IPS-11a (cell line): ENCODE results near the gene INPP5D.
"Not testable (repeated sequence)": the region's sequence is repeated elsewhere in the genome, so short reads cannot be mapped to it uniquely, and the experiment has no call there.

Source experiments
- H3K4me3 ChIP-seq: one replicate; pipeline ENCODE4 v1.5.1; 2013; ENCODE audit warnings: low read depth, low read length, control low read depth

INPP5D gene

DNA sequence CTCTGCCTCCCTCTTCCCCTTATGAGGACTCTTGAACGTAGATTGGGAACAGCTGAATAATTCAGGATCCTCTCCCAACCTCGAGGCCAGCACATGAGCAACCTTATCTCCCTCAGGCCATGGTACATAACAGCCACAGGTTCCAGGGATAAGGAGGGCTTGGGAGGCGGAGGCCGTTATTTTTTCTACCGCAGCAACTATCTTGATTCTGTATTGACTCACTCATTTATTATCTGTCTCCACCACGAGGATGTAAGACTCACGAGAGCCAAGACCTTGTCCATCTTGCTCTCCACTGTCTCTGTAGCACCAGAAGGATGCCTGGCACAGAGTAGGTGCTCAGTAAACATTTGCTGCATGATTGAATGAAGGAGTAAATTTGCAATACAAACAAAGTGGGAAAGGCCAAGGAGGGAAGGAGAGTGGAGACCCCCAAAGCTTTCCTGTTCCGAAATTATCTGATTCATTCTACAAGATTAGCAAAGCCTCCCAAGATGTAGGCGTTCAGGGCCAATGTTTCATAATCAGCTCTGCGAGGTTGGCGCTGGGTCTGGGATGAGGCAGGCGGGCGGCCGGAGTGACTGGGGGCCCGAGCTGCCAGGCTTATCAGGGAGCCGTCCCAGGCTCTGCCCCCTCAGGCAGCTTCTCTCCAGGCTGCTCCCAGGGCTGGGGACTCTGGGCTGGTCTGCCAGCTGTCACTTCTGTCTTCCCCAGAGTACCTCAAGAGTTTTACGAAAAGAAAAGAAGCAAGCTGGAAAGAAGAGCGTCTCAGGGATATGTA is 31.6 kb downstream of the INPP5D start:
- no peak overlapping the region for H3K4me3 ChIP-seq

DNA sequence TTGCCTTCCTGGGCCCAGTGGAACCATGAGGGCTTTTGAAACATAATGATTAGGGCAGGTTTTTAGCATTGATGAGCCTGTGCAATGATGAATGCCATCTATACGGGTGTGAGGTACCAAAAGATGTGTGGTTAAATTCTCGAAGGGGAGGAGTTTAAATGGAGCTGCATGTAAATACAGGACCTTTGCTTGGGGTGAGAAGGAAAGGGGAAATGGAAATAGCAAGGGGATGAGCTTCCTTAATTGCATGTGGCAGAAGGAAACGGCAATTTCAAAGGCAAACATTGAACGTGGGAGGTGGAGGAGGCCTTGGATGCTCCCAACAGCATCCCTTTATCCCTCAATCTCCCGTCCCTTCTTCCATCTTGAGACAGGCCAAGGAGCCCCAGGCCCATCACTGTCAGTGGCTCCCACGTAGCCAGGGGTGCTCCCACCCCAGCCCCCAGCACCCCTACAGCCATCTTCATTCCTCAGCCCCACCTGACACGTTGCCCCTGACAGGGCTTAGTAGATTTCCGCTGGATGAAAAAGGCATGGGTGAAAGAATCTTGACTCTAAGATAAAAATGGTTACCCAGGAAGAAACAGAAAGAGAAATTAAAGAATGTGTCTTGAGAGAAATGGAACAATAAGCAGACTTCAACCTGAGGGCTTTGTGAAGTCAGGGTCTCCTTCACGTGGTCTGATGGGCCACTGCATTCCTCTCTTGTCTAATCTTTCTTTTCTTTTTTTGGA is 32.5 kb downstream of the INPP5D start:
- no peak overlapping the region for H3K4me3 ChIP-seq

DNA sequence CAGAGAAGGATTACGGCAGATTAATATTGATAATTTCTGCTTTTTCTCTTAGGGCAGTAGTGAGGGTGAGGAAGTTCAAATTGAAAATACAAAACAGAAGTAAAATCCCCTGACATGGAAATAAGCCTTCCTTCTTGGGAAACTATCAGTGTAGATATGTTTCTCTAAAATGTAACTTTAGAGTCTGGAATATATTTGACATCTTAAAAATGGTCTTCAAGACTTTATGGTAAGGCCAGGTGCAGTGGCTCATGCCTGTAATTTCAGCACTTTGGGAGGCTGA is 33.0 kb downstream of the INPP5D start:
- no peak overlapping the region for H3K4me3 ChIP-seq

DNA sequence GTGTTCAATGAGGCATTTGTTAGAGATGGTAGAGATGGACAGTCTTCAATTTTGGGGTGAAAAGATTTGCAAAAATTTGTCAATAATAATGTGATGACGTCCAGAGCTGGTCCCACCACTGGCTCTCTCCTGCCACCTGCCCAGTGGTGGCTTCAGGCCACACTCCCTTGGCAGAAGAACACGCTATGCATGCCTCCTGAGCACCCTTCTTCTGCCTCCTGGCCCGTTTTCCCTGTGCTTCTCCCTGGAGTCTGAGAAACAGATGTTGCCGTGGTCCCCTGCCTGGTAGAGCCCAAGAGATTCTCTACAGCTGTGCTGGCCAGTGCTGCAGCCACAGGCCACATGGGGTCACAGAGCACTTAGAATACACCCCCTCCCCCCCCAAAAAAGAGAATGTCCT is 33.6 kb downstream of the INPP5D start:
- no peak overlapping the region for H3K4me3 ChIP-seq

DNA sequence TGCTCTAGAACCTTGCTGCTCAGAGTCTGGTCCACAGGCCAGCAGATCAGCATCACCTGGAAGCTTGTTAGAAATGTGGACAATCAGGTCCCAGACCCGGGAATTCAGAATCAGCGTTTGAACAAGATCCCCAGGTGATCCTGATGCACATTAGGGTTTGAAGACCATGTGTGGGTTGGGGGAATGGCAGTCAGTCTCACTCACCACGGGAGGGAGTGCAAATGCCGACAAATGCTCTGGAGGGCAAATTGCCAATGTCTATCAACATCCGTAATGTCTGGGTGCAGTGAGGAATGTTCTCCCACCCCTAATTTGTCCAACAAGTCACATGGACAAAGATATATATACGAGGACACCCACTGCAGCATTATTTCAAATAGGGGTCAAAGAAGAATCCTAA is 34.5 kb downstream of the INPP5D start:
- no peak overlapping the region for H3K4me3 ChIP-seq

DNA sequence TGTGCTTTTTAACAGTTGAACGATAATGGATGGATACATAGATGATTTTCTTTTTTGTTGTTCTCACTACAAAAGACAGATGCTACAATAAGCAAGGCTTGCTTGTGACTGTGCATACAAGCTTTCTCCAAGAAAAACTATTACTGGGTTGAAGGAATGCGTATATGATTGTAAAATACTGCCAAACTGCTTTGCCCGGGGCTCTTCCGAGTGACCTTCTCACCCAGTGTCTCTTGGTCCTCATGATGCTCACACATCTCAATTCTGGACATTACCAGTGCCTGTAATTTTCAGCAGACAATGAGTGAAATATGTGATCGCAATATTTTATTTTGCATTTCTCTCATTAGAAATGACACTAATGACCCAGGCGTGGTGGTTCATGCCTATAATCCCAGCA is 35.9 kb downstream of the INPP5D start:
- H3K4me3 ChIP-seq: no peak overlapping the region

DNA sequence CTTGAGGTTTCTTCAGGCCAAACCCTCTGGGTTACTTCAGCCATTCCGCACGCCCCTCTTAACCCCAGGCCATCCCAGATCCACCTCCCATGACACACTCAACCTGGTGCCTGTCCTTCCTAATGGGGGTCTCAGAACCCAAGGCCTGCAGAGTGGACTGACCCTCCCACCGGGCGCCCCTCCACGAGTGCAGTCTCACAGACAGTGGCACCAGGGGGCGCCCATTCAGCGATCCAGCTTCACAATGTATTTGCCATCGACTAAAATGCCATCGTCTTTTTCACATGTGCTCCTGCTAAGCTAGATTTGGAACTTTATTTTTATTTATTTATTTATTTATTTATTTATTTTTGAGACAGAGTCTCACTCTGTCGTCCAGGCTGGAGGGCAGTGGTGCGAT is 38.5 kb downstream of the INPP5D start:
- no peak overlapping the region for H3K4me3 ChIP-seq

DNA sequence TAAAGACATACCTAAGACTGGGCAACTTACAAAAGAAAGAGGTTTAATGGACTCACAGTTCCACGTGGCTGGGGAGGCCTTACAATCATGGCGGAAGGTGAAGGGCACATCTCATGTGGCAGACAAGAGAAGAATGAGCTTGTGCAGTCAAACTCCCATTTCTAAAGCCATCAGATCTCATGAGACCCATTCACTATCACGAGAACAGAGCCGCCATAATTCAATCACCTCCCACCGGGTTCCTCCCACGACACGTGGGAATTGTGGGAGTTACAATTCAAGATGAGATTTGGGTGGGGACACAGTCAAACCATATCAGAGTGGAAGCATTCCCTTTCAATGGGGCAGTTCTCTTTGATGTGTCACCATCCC is 39.7 kb downstream of the INPP5D start:
- H3K4me3 ChIP-seq: not testable (repeated sequence)

DNA sequence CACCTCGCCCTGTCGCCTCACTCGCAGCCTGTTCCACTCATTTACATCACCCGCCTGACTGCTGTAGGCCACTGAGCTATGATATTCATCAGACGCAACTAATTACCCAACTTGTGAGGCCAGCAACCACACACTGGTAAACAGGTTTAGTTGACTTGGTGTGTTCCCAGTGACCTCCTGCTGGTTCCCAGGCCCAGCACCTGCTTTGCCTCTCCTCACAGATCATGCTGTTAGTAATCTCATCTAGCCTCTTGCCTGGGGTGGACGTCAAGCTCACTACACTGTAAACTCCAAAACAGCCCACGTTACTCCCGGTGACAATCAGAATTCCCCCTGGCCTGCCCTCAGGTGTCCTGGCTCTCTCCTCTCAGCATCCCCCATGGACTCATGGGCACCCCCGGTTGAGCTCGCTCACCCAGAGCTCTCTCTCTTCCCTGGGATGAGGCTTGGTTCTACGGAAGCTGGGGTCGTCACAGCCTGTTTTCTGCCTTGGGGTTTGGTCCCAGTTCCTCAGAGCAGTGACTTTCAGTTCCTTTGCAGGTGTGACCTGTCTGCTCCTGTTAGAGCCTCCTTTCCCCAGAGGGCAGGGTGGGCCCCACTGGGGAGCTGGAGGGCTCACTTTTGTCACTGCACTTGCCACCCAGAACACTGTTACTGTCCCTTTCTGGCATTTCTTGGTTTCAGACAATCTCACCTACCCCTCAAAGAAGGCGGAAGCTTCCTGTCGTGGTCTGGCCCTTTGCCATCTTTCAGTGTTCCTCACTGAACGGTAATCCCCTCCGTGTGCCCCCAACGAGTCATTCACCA is 40.3 kb downstream of the INPP5D start:
- no peak overlapping the region for H3K4me3 ChIP-seq

DNA sequence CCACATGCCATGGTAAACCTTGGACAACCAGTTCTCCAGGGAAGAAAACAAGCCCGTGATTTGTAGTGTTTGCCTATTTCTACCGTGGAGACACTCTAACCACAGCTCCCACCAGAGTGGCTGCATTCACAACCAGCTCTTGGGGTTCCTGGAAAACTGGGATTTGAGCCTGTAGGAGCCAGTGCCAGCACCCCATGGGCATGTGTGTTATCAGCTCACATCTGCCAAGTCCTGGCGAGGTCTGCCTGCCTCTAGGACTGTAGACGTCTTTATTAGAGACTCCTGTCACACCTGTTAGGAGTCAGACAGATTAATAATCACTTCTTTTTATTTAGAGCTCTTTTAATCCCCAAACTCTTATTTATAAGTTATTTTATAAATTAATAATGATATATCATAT is 41.0 kb downstream of the INPP5D start:
- H3K4me3 ChIP-seq: no peak overlapping the region

DNA sequence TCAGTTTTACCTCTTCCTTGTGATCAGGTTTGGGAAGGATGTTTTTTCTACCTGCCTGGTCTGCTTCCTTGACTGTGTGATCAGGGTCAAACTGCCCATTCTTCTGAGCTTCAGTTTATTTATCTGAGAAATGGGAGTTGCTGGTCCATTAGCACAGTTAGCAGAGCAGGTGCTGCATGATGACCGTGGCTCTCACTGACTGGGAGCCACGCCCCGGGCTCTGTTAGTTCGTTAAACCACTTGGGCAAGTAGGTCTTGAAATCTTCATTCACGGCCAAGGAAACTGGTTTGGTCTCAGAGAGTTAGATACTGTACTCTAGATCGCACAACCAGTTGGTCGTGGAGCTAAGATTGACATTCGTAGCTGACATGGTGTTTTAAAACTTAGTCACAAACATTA is 41.7 kb downstream of the INPP5D start:
- H3K4me3 ChIP-seq: no peak overlapping the region

DNA sequence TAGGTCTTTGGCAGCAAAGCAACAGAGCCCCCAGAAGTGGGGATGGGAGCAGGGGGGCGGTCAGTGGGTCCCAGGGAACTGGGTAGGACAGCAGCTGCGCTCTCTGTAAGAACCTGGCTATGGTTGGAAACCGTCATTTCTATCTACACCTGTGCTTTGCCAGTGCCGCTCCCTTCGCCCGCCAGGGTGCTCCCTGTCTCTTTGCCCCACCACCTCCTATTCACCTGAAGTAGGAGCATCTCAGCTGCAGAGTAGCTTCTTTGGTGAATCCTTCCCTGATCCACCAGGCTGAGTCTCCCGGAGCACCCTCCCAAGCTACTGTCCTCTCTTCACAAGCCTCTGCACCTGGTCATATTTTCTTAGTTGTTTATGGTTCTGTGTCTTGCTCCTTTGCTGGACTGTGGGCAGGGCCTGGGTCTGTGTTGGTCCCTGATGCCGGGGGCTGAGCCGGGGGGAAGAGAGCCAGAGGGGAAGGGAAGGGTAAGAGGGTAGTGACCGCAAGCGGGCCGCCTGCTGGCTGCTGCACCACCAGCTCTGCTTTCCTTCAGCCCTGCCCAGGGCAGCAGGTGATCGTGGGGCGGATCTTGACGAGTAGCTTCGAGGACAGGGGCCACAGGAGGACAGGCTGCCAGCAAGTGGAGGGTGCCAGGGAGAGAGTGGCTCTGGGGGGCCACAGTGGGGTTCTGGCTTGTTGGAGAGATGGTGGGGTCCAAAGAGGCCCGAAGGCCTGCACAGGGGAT is 45.2 kb downstream of the INPP5D start:
- H3K4me3 ChIP-seq: no peak overlapping the region

DNA sequence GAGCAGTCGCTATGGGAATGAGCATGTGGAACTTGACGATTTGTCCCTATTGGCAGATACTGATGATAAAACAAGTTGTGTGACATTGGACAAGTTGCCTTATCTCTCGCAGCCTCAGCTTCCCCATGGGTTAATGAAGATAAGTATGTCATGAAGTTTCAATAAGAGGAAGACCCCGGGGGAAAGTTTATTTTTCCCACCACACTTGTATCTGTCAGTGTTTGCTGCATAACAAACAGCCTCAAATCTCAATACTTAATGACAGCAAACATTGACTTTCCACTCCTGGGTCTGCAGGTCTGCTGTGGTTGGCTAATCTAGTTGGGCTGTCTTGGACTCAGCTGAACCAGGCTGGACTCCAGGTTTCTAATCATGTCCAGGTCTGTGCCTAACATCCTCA is 45.8 kb downstream of the INPP5D start:
- no peak overlapping the region for H3K4me3 ChIP-seq

DNA sequence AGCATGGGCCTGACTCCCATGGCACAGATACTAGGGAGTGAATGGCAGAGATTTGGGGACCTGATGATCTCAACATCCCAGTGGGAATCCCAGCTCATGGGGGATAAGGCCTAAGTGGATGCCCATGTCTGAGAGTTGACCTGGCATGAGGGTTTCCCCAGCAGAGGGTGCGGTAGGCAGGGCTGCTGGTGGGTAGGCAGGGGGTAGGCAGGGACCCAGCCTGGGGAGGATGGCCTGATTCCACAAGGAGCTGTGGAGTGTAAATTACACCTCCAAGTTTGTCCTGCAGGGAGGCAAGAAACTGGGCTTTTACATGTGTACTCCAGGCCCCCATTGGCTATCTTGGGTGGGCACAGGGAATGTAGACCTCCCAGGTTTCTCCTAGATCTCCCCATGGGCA is 46.9 kb downstream of the INPP5D start:
- no peak overlapping the region for H3K4me3 ChIP-seq

DNA sequence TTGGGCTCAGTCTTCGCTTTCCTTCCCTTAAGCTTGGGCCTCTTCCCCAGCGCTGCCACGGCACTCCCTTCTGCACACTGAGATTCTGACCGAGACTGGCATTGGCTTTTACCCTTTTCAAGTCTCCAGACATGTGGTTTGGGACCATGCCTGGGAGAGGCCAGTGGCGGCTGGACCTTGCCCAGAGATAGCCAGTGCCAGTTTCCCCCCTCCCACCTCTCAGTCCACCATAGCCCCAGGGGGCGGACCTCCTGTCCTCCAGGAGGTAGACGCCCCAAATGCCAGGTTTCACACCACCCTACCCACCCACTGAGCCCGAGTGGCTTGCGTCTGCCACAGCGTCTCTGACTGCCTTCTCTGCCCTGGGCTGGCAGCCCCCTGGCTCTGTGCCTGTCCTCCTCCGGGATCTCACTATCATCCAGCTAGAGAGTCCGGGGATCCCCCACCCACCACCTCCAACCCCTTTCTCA is 47.7 kb downstream of the INPP5D start:
- H3K4me3 ChIP-seq: no peak overlapping the region

DNA sequence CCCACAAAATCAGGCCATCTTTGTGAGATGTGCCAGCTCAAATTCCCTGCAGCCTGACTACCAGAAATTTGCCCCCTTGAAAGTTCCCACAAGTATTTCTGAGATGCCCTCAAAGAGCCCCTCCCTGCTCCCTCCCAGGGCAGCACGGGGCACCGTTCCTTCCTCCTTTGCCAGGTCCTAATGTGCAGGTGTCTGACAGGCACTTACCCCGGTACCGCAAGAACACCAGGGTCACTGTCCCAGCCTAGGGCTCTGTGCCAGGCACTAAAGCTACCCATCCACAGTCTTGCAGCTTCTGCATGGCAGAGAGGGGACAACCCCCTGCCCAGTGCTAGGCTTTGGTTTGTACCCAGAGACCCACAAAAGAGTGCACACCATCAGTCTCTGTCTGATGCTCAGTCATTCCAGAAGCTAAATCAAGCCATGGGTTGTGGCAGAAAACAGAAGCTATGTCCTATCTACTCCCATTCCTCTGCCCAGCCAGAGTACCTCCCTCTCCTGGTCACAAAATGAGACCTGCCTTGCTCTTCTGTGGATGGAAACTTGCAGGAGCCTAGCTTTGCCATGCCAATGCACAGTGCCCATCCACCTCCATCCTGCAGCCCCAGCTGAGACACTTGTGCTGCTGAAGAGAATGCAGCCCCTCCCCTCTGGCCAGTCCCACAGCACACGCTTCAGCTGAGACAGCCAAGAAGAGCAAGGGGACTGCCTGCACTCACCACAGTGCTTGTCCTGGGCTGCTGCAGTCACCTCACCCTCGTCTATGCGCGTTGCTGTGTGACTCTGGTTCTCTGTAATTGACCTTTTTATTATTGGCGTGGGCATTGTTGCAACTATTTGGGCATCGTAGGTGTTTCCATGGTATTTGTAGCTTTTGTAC is 48.7 kb downstream of the INPP5D start:
- no peak overlapping the region for H3K4me3 ChIP-seq

DNA sequence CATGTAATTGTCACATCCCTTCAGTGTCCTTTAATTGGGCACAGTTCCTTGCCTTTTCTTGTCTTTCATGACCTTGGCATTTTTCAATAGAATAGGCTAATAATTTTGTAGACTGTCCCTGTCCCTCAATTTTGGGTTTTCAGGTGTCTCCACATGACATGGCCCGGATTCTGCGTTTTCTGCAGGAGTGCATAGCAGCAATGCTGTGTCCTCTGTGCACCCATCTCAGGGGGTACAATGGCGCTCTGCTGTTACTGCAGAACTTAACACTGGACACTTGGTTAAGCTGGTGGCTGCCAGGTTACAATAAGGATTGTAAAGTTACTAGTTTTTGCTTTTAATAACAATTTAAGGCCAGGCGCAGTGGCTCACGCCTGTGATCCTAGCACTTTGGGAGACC is 51.3 kb downstream of the INPP5D start:
- H3K4me3 ChIP-seq: no peak overlapping the region

DNA sequence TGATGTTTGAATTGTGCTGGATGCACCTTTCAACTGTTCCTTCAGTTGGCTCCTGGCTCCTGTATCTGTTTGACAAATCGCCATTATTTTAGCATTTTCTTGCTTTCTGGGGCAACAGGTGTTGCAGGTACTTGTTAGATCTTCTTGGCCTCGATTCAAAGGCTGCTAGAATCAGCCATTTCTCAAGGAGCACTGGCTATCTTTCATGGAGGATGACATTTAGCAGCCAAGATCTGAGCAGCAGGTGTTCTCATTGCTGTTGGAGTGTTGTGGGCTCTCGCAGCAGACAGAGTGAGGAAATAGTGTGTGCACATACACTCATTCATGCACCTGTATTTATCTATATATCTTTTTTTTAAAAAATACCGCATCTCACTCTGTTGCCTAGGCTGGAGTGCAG is 52.2 kb downstream of the INPP5D start:
- no peak overlapping the region for H3K4me3 ChIP-seq

DNA sequence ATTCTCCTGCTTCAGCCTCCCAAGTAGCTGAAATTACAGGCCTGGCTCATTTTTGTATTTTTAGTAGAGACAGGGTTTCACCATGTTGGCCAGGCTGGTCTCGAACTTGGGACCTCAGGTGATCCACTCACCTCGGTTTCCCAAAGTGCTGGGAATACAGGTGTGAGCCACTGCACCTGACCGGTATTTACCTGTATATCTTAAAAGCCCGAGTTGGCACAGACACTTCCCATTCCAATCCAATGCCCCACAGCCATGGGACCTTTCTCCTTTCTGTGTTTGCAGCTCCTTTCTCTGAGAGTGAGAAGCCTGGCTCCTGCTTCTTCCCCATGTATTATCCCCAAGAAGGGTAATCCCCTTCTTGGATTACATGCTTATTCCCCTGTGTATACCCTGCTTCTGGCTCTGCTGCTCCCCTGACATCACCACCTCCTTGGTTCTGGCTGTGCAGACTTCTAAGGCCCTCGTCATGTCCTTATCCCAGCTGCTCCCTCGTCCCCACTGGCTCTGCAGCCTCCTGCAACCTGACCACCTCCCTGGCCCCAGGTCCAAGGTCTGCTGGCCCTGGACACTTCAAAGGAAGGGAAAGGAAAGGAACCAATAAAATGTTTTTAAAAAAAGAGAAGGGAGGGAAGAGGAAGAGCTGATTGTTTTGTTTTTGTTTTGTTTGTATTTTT is 52.8 kb downstream of the INPP5D start:
- no peak overlapping the region for H3K4me3 ChIP-seq

DNA sequence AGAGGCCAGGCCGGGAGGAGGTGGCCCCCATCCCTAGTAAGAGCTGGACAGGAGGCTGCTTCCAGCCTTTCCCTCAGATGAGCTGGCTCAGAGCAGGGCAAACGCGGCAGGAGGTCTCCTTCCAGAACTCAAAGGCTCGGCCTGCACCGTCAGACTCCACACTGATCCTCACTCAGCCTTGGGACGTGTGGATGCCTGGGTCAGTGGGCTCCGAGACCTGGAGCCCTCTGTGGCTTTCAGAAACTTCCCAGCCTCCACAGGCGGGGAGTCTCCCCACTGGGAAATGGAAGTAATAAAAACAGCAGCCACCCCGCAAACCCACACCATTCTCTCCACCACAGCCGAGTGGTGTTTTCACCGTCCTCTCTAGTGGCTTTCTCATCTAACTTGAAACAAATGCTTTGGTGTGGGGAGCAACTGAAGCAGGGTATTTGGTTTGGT is 54.3 kb downstream of the INPP5D start:
- no peak overlapping the region for H3K4me3 ChIP-seq
